Measurements from ENCODE around the gene TBX4.

TBX4 gene

GRCh38 chr17:61478790-61479492 is 26.7 kb downstream of the TBX4 start:
- H4K8ac ChIP-seq (ENCODE audit: low read length): no peak overlapping the region
- no peak overlapping the region for H3K27ac ChIP-seq (ENCODE audit: low read length, poor library complexity, severe bottlenecking)
- no peak overlapping the region for H2BK5ac ChIP-seq (ENCODE audit: low read depth, low read length, poor library complexity, severe bottlenecking)
- no peak overlapping the region for H2BK12ac ChIP-seq (ENCODE audit: low read length in 2 of 2)
- H2AK5ac ChIP-seq (ENCODE audit: low read length, severe bottlenecking): no peak overlapping the region
- no peak overlapping the region for H3K14ac ChIP-seq (ENCODE audit: low read length in 2 of 2)
- DNase-seq: no peak
- no peak overlapping the region for H3K4ac ChIP-seq (ENCODE audit: low read depth in 1 of 2, low read length in 2 of 2)
- 84% methylated on average over 14 of the region's 14 CpGs for WGBS
- no peak overlapping the region for H3K4me3 ChIP-seq (ENCODE audit: insufficient read depth in 1 of 2, low read depth in 1 of 2, low read length in 2 of 2)
- H3K79me1 ChIP-seq (replicated peaks; ENCODE audit: low read length, poor library complexity, severe bottlenecking): no peaks in the 10 kb centered on the region
- no peak overlapping the region for H4K91ac ChIP-seq (ENCODE audit: low read length)
- no peak overlapping the region for H3K9ac ChIP-seq (ENCODE audit: low read length)
- peaks cover 2% of the 10 kb centered on the region for H3K4me1 ChIP-seq (ENCODE audit: control insufficient read depth, insufficient read depth, low read depth, low read length)
- no peaks in the 10 kb centered on the region for H3K9me3 ChIP-seq (ENCODE audit: control insufficient read depth, low read length)
- no peak overlapping the region for H3K18ac ChIP-seq (ENCODE audit: low read depth in 1 of 2, low read length in 2 of 2)
- no peak overlapping the region for H2BK120ac ChIP-seq (ENCODE audit: low read depth, low read length)
- H3K23ac ChIP-seq (ENCODE audit: low read length in 2 of 2): no peak overlapping the region
- H2AFZ ChIP-seq (ENCODE audit: low read depth, low read length): no peak overlapping the region
- no peaks in the 10 kb centered on the region for H3K36me3 ChIP-seq (ENCODE audit: control insufficient read depth in 1 of 2, insufficient read depth in 2 of 2, low read depth in 1 of 2, low read length in 2 of 2)
- peaks cover 7 to 39% of the 10 kb centered on the region in 2 experiments for H3K27me3 ChIP-seq (ENCODE audit: control insufficient read depth in 1 of 2, insufficient read depth in 1 of 2, low read length in 2 of 2)
- no peak overlapping the region for H2BK15ac ChIP-seq (ENCODE audit: low read depth, poor library complexity, severe bottlenecking)
- no peak overlapping the region for H3K4me2 ChIP-seq (ENCODE audit: low read length, poor library complexity, severe bottlenecking)

- Histone ChIP-seq H2BK120ac (ENCODE audit: low read depth, low read length) (no peak overlapping the region), H3K27me3 (ENCODE audit: control insufficient read depth in 1 of 2, insufficient read depth in 1 of 2, low read length in 2 of 2) (peaks cover 7 to 39% of the 10 kb centered on the region in 2 experiments), H4K8ac (ENCODE audit: low read length) (no peak overlapping the region), H3K9ac (ENCODE audit: low read length) (no peak overlapping the region), H3K36me3 (ENCODE audit: control insufficient read depth in 1 of 2, insufficient read depth in 2 of 2, low read depth in 1 of 2, low read length in 2 of 2) (no peaks in the 10 kb centered on the region), H3K9me3 (ENCODE audit: control insufficient read depth, low read length) (no peaks in the 10 kb centered on the region), H2BK5ac (ENCODE audit: low read depth, low read length, poor library complexity, severe bottlenecking) (no peak overlapping the region), H3K14ac (ENCODE audit: low read length in 2 of 2) (no peak overlapping the region), H3K18ac (ENCODE audit: low read depth in 1 of 2, low read length in 2 of 2) (no peak overlapping the region), H3K79me1 (replicated peaks; ENCODE audit: low read length, poor library complexity, severe bottlenecking) (no peaks in the 10 kb centered on the region), H3K4me3 (ENCODE audit: insufficient read depth in 1 of 2, low read depth in 1 of 2, low read length in 2 of 2) (no peak overlapping the region), H4K91ac (ENCODE audit: low read length) (no peak overlapping the region), H3K23ac (ENCODE audit: low read length in 2 of 2) (no peak overlapping the region), H3K4me1 (ENCODE audit: control insufficient read depth, insufficient read depth, low read depth, low read length) (peaks cover 2% of the 10 kb centered on the region), H3K4ac (ENCODE audit: low read depth in 1 of 2, low read length in 2 of 2) (no peak overlapping the region), H2BK12ac (ENCODE audit: low read length in 2 of 2) (no peak overlapping the region), H3K27ac (ENCODE audit: low read length, poor library complexity, severe bottlenecking) (no peak overlapping the region), H3K4me2 (ENCODE audit: low read length, poor library complexity, severe bottlenecking) (no peak overlapping the region), H2BK15ac (ENCODE audit: low read depth, poor library complexity, severe bottlenecking) (no peak overlapping the region), H2AFZ (ENCODE audit: low read depth, low read length) (no peak overlapping the region), H2AK5ac (ENCODE audit: low read length, severe bottlenecking) (no peak overlapping the region)
- WGBS: 77% methylated on average over 19 of the region's 25 CpGs
- no peak for DNase-seq
These were observed 27.5 kb downstream of the TBX4 start for GRCh38 chr17:61479493-61480413.

- Histone ChIP-seq H4K91ac (ENCODE audit: low read length) (no peak overlapping the region), H3K27ac (ENCODE audit: low read length, poor library complexity, severe bottlenecking) (no peak overlapping the region), H3K23ac (ENCODE audit: low read length in 2 of 2) (no peak overlapping the region), H3K14ac (ENCODE audit: low read length in 2 of 2) (no peak overlapping the region), H3K4me3 (ENCODE audit: insufficient read depth in 1 of 2, low read depth in 1 of 2, low read length in 2 of 2) (no peak overlapping the region), H2BK5ac (ENCODE audit: low read depth, low read length, poor library complexity, severe bottlenecking) (no peak overlapping the region), H2AK5ac (ENCODE audit: low read length, severe bottlenecking) (no peak overlapping the region), H2BK120ac (ENCODE audit: low read depth, low read length) (no peak overlapping the region), H3K79me1 (replicated peaks; ENCODE audit: low read length, poor library complexity, severe bottlenecking) (no peaks in the 10 kb centered on the region), H3K36me3 (ENCODE audit: control insufficient read depth in 1 of 2, insufficient read depth in 2 of 2, low read depth in 1 of 2, low read length in 2 of 2) (no peaks in the 10 kb centered on the region), H3K9ac (ENCODE audit: low read length) (no peak overlapping the region), H3K4ac (ENCODE audit: low read depth in 1 of 2, low read length in 2 of 2) (no peak overlapping the region), H3K18ac (ENCODE audit: low read depth in 1 of 2, low read length in 2 of 2) (no peak overlapping the region), H2BK12ac (ENCODE audit: low read length in 2 of 2) (no peak overlapping the region), H3K4me1 (ENCODE audit: control insufficient read depth, insufficient read depth, low read depth, low read length) (peaks cover 2% of the 10 kb centered on the region), H3K9me3 (ENCODE audit: control insufficient read depth, low read length) (no peaks in the 10 kb centered on the region), H3K27me3 (ENCODE audit: control insufficient read depth in 1 of 2, insufficient read depth in 1 of 2, low read length in 2 of 2) (peaks cover 12 to 35% of the 10 kb centered on the region in 2 experiments), H2AFZ (ENCODE audit: low read depth, low read length) (no peak overlapping the region), H4K8ac (ENCODE audit: low read length) (no peak overlapping the region), H2BK15ac (ENCODE audit: low read depth, poor library complexity, severe bottlenecking) (no peak overlapping the region), H3K4me2 (ENCODE audit: low read length, poor library complexity, severe bottlenecking) (no peak overlapping the region)
- DNase-seq: no peak
- 55% methylated on average over 4 of the region's 5 CpGs for WGBS
These were observed 28.2 kb downstream of the TBX4 start for GRCh38 chr17:61480414-61480807.

GRCh38 chr17:61481421-61481820 is 29.2 kb downstream of the TBX4 start:
- H3K9me3 ChIP-seq (ENCODE audit: control insufficient read depth, low read length): no peaks in the 10 kb centered on the region
- no peak overlapping the region for H3K27ac ChIP-seq (ENCODE audit: low read length, poor library complexity, severe bottlenecking)
- H3K14ac ChIP-seq (ENCODE audit: low read length in 2 of 2): no peak overlapping the region
- no peak overlapping the region for H2BK5ac ChIP-seq (ENCODE audit: low read depth, low read length, poor library complexity, severe bottlenecking)
- H2BK120ac ChIP-seq (ENCODE audit: low read depth, low read length): no peak overlapping the region
- no peak overlapping the region for H3K4me3 ChIP-seq (ENCODE audit: insufficient read depth in 1 of 2, low read depth in 1 of 2, low read length in 2 of 2)
- no peak overlapping the region for H2AFZ ChIP-seq (ENCODE audit: low read depth, low read length)
- H3K79me1 ChIP-seq (replicated peaks; ENCODE audit: low read length, poor library complexity, severe bottlenecking): no peaks in the 10 kb centered on the region
- H3K23ac ChIP-seq (ENCODE audit: low read length in 2 of 2): no peak overlapping the region
- H3K4ac ChIP-seq (ENCODE audit: low read depth in 1 of 2, low read length in 2 of 2): no peak overlapping the region
- H3K18ac ChIP-seq (ENCODE audit: low read depth in 1 of 2, low read length in 2 of 2): no peak overlapping the region
- peaks cover 16 to 25% of the 10 kb centered on the region in 2 experiments for H3K27me3 ChIP-seq (ENCODE audit: control insufficient read depth in 1 of 2, insufficient read depth in 1 of 2, low read length in 2 of 2)
- H2BK12ac ChIP-seq (ENCODE audit: low read length in 2 of 2): no peak overlapping the region
- no peak overlapping the region for H2BK15ac ChIP-seq (ENCODE audit: low read depth, poor library complexity, severe bottlenecking)
- H2AK5ac ChIP-seq (ENCODE audit: low read length, severe bottlenecking): no peak overlapping the region
- no peak overlapping the region for H4K91ac ChIP-seq (ENCODE audit: low read length)
- peaks cover 2% of the 10 kb centered on the region for H3K4me1 ChIP-seq (ENCODE audit: control insufficient read depth, insufficient read depth, low read depth, low read length)
- no peaks in the 10 kb centered on the region for H3K36me3 ChIP-seq (ENCODE audit: control insufficient read depth in 1 of 2, insufficient read depth in 2 of 2, low read depth in 1 of 2, low read length in 2 of 2)
- H3K4me2 ChIP-seq (ENCODE audit: low read length, poor library complexity, severe bottlenecking): no peak overlapping the region
- DNase-seq: no peak
- no peak overlapping the region for H3K9ac ChIP-seq (ENCODE audit: low read length)
- WGBS: 93% methylated on average over 5 of the region's 5 CpGs
- no peak overlapping the region for H4K8ac ChIP-seq (ENCODE audit: low read length)
